RWPE2 (cell line): ENCODE results near the gene ATG2A.

ENCODE experiments used
- ATAC-seq: fragments of 200-7000 bp; cut with Tn5 transposase; 3 replicates; pipeline ENCODE4 v1.9.1; 2021; ENCODE audit warnings: low read depth
- DNase-seq: peaks from one replicate; pipeline ENCODE4 v3.0.0-alpha.2; 2020; ENCODE audit warnings: low spot score
- H3K27ac ChIP-seq: fragments of 450-650 bp; 2 replicates; pipeline ENCODE4 v1.5.1; 2017; ENCODE audit warnings: mild to moderate bottlenecking; ENCODE audit not compliant: poor library complexity, severe bottlenecking
- H3K27me3 ChIP-seq: fragments of 250-450 bp; sonication (Bioruptor Pico); 2 replicates; pipeline ENCODE4 v1.5.1; 2021; ENCODE audit warnings: mild to moderate bottlenecking, moderate library complexity; ENCODE audit not compliant: insufficient read depth, poor library complexity, severe bottlenecking
- H3K36me3 ChIP-seq: fragments of 250-450 bp; sonication (Bioruptor Pico); 2 replicates; pipeline ENCODE4 v1.5.1; 2020; ENCODE audit warnings: low read depth, mild to moderate bottlenecking, moderate library complexity
- H3K4me1 ChIP-seq: fragments of 250-450 bp; sonication (Bioruptor Pico); 2 replicates; pipeline ENCODE4 v1.5.1; 2021; ENCODE audit warnings: mild to moderate bottlenecking, moderate library complexity; ENCODE audit not compliant: insufficient read depth, poor library complexity, severe bottlenecking
- H3K4me3 ChIP-seq: fragments of 250-450 bp; sonication (Bioruptor Pico); 2 replicates; pipeline ENCODE4 v1.5.1; 2021; ENCODE audit warnings: mild to moderate bottlenecking, moderate library complexity; ENCODE audit not compliant: severe bottlenecking
- H3K9me3 ChIP-seq: fragments of 250-450 bp; sonication (Bioruptor Pico); 2 replicates; pipeline ENCODE4 v1.5.1; 2021; ENCODE audit warnings: mild to moderate bottlenecking, moderate library complexity; ENCODE audit not compliant: severe bottlenecking
- CTCF ChIP-seq: fragments of 450-650 bp; IDR thresholded peaks from one replicate; pipeline ENCODE4 v1.5.1; 2017; ENCODE audit warnings: mild to moderate bottlenecking, moderate library complexity; ENCODE audit not compliant: poor library complexity, severe bottlenecking

Gene ATG2A

DNA sequence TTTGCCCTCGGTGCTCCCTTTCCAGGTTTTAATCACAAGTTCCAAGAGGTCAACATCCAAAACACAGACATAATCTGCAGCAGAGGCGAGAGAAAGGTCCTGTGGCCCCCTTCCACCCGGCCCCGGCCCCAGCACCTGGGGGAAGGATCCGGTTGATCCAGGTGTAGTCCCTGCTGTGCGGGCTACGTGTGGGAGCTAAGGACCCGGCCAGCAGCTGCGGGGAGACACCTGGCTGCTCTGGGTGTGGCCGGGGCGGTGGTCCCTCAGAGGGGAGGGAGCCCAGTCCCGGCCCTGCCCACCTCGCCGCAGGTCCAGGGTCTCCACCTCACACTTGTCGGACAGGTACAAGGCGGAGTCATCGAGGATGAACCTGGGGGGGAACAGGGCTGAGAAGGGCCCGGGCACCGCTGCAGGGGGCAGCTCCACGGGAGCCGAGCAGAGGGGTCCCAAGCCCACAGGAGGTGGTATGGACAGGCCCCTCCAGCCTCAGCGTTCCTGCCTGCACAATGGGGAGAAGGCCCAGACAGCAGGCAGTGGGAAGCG lies 13.6 kb downstream of the ATG2A start:
- ATAC-seq = no peak
- H3K27ac ChIP-seq = no peak overlapping the region

DNA sequence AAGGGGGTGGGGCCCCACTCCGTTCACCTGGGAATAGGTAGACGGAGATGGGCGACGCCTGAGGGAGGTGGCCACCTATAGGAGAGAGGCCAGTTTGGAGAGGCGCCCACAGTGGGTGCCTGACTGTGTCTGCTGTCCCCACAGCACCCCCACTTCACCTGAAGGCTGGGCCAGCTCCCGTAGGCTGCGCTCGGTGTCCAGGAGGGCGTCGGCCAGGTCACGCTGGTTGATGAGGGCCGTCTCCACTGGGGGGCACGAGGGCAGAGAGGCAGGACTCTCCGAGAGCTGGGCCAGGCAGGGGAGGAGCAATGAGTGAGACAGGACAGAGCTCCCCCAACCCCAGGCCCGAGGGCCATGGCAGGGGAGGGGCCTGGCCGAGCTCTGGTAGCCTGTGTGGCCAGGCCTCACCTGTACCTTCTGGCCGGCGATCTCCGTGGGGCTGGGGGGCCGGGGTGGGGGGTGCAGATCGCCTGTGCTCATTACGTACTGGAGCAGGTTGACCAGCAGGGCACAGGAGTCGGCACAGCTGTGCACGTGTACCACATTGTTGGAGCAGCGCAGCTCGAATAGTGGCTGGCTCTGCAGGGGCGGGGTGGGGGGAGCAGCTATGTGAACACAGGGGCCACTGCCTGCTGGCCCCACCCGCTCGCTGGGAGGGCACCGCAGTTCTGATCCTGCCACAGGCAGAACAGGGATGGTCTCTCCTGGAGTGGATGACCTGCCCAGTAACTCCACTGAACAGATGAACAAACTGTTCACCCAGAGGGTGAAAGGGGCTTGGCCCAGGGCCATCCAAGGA lies 14.7 kb downstream of the ATG2A start:
- Histone ChIP-seq H3K27ac (no peak overlapping the region), H3K4me3 (no peak overlapping the region), H3K9me3 (no peaks in the 10 kb centered on the region), H3K27me3 (no peaks in the 10 kb centered on the region), H3K36me3 (peaks cover 41% of the 10 kb centered on the region), H3K4me1 (no peaks in the 10 kb centered on the region)
- DNase-seq (no peak), ATAC-seq (no peak)
- TF ChIP-seq CTCF = no peak

More for the DNA sequence above, 13.6 kb downstream of the ATG2A start:
- Histone ChIP-seq H3K4me1 (no peaks in the 10 kb centered on the region), H3K36me3 (peaks cover 45% of the 10 kb centered on the region), H3K9me3 (no peaks in the 10 kb centered on the region), H3K4me3 (no peak overlapping the region), H3K27me3 (no peaks in the 10 kb centered on the region)
- TF ChIP-seq CTCF = no peak
- DNase-seq = no peak

DNA sequence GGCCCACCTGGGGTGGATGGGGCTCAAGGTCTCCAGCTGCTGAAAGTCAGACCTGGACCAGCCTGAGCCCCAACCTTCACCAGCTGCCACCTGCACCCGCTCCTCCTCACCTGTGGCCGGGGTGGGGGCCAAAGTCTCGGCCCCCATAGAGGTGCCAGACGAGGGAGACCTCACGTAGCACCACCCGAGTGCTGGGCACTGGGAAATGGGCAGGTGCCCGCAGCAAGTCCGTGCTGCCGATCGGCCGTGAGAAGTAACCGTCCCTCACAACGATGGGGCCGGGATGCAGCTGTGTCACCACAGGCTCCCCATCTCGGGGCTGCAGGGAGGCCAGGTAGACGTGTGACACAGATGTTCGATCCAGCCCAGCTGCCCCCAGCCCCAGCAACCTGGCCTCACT lies 16.2 kb downstream of the ATG2A start:
- Histone ChIP-seq H3K4me3 (no peak overlapping the region), H3K36me3 (peaks cover 34% of the 10 kb centered on the region), H3K4me1 (no peaks in the 10 kb centered on the region), H3K27me3 (no peaks in the 10 kb centered on the region), H3K27ac (no peak overlapping the region), H3K9me3 (no peaks in the 10 kb centered on the region)
- no peak for TF ChIP-seq CTCF
- DNase-seq (no peak), ATAC-seq (no peak)

- DNase-seq = no peak
- no peak overlapping the region for H3K27ac ChIP-seq
- no peaks in the 10 kb centered on the region for H3K27me3 ChIP-seq
- peak; percentile 48; the same call in 2 of the 3 replicates for ATAC-seq
- H3K4me3 ChIP-seq = no peak overlapping the region
- no peaks in the 10 kb centered on the region for H3K9me3 ChIP-seq
- TF ChIP-seq CTCF = no peak
- peaks cover 29% of the 10 kb centered on the region for H3K36me3 ChIP-seq
- H3K4me1 ChIP-seq = no peaks in the 10 kb centered on the region
Measured at GRCh38 chr11:64900263-64900678, 16.7 kb downstream of the ATG2A start.

GRCh38 chr11:64898541-64898940 lies 18.5 kb downstream of the ATG2A start:
- Histone ChIP-seq H3K9me3 (no peaks in the 10 kb centered on the region), H3K36me3 (peaks cover 24% of the 10 kb centered on the region), H3K27ac (no peak overlapping the region), H3K4me3 (no peak overlapping the region), H3K4me1 (no peaks in the 10 kb centered on the region), H3K27me3 (no peaks in the 10 kb centered on the region)
- no peak for ATAC-seq
- no peak for DNase-seq
- TF ChIP-seq CTCF = no peak
